HG03066 (cell line): Measurements from ENCODE around the gene VEGFD.
A peak's percentile ranks its signal among the peaks of the same experiment; 100 is the strongest.

Source experiments
- ATAC-seq: cut with Tn5 transposase; IDR thresholded peaks from one replicate; pipeline ENCODE4 v1.9.1; 2021; ENCODE audit warnings: low read depth; ENCODE audit not compliant: unreplicated experiment

The VEGFD gene

DNA sequence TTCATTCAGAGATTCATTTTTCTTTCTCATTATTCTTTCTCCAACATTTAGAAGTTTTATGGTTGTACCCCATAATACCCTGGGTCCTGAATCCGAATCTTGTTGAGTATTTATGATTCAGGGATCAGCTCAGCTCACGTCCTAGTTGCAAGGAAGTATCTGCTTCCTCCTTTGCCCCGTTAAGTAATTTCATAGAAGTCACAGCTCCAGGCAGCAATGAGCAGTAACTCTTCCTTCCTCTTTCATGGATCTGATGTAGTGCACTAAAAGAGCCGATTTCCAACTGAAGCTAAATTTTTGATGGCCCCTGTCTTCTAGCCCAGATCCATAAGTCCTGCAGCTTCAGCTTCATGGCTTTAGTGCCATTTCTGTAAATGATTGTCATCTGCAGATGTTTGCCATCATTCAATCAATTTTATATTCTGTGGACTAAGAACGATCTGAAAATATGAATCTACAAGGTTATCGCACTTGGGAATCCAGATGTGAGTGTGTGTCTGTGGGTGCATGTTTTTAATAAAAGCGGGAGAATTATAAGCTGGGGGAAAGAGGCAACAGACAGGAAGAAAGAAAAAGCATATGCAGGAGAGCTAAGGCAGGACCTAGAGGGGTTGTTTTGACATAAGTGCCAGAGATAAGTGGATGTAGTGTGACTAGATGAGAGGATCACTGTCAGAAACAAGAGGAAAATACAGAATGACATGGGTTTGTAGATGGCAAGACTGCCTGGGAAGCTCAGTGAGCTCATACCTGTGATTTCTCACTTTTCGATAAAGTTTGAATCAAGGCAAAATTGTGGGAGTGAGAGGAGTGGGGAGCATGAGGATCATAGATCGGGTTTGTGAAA is 17.5 kb downstream of the VEGFD start:
- ATAC-seq, result no peak

DNA sequence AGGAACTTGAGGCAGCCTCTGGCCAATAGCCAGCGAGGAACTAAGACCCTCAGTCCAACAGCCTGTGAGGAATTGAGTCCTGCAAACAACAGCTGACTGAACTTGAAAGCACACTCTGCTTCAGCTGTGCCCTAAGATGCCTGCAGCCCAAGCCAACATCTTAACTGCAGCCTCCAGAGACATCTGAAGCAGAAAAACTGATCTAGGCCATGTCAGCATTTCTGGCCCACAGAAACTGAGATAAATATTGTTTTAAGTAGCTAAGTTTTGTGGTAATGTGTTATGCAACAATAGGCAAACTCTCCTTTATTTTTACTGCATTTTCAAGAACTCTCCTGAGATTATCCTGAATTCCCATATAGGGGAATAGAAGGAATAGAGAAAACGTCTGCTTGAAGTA is 24.5 kb downstream of the VEGFD start:
- ATAC-seq, result no peak

DNA sequence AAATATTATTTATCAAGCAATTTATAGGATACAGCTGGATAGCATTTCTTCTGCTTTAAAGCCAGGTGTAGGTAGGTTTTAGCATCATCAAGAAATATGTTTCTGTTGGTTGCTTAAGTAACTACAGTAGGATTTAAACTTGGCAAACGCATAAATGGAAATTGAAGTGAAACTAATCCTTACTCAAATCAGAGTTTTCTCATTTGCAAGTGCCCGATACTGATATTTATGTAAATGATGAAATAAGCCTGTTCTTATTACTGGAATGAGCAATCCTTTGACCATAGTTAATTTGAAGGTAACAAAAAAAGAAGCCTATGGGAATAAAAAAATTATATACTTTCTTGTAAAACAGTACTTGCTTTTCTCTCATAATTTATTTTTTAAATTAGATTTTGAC is 25.7 kb downstream of the VEGFD start:
- no peak for ATAC-seq

GRCh38 chrX:15356444-15356843 is 27.8 kb downstream of the VEGFD start:
- ATAC-seq, result no peak

DNA sequence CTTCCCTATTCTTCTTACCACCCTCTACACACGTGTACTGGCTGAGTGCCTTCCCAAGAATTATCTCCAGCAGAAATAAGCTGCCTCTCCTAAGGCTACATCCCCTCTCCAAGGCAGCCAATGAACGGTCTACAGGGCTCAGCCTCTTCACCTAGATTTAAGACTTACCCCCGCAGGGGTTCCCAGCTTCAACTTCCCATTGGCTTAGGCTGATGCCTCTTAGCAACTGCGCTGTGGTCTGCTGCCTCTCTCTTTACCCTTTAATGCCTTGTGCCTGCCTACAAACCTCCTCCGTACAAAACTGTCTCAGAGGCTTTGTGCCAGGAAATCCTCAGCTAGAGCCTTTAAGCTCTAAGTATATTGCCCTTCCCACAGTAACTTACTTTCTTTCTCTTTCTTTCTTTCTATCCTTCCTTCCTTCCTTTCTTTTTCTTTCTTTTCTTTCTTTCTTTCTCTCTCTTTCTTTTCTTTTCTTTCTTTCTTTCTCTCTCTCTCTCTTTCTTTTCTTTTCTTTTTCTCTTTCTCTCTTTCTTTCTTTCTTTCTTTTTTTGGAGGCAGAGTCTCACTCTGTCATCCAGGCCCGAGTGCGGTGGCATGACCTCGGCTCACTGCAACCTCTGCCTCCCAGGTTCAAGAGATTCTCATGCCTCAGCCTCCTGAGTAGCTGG is 33.8 kb downstream of the VEGFD start:
- ATAC-seq, result no peak

DNA sequence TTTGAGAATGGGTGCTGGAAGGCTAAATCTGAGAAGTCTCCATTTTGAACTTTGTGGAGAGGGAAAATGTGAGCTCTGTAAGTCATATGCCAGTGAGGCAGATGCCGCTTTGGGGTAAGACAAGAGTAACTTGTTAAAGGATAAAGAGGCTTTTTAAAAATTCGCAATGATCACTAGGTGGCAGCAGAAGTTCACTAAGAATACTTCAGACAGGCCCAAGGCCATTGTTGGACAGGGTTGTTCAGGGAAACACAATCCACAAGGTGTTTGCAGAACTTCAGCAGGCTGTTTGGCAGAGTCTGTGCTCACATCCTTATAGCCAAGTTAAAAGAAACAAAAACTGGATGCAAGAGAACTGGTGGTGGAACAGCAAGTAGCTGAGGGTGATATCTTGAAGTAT is 35.2 kb downstream of the VEGFD start:
- ATAC-seq, result no peak

GRCh38 chrX:15345976-15346375 is 38.2 kb downstream of the VEGFD start:
- ATAC-seq, result no peak

DNA sequence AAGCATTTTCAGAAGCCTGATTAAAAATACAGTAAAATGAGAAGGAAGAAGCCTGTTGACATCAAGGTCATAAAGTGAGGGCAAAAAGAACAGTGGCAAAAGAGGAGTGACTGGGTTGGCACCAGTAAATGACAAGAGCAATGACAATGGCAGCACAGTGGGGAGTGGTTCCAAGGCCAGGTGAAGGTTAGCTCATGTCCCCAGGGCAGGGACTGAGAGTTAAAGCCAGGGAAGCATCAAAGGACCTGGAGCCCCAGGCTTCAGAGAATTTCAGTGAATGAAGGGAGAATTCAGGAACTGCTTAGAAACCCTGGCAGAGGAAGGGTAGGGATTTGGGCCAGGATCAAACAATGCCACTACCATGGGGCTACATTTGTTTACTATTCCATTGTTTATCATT is 40.1 kb downstream of the VEGFD start:
- ATAC-seq, result no peak

DNA sequence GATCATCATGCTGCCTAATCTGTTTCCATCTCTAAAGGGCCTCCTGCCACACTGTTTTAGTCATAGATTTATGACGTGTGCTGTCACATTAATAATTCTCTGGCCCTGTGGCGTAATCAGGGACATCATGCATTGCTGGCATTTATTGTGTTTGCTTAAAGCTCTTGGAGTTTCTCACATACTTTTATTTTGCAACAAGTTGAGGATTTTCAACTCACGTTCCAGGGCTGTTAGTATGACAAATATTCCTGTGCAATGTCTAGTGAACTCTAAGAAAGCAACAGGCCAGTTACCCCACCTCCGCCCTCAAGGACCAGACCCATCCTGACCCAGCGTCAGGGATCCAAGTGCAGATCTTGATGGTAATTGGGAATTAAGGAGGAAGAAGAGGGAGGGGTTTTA is 41.1 kb downstream of the VEGFD start:
- no peak for ATAC-seq

DNA sequence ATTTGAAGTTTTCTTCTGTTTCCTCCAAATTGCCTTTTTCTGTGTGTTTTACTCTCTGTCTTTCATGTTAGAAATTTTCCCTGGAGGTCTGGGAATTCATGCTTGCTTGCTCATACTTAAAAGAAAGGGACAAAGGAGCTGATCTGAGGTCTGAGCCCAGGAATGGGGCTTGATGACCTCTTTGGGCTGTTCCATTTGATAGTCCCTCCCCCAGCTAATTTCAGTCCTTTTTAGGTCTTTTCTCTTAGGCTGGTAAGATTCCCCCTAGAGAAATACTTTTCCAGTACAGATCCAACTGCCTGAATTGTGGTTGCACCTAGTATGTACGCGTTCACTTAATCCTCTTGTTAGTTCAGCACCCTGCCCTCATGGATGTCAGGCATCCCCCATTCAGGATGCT is 43.3 kb downstream of the VEGFD start:
- no peak for ATAC-seq

GRCh38 chrX:15336023-15336413 is 48.2 kb downstream of the VEGFD start:
- ATAC-seq, result no peak

GRCh38 chrX:15335135-15336022 is 48.8 kb downstream of the VEGFD start, which contains the start of gene PIGA:
Gene PIGA (minus strand): TSS chrX:15335523. CDS start chrX:15331930, 3,593 bp downstream.
- ATAC-seq, result peak; percentile 98

- no peak for ATAC-seq
Observed at GRCh38 chrX:15334561-15334960, 49.7 kb downstream of the VEGFD start.

DNA sequence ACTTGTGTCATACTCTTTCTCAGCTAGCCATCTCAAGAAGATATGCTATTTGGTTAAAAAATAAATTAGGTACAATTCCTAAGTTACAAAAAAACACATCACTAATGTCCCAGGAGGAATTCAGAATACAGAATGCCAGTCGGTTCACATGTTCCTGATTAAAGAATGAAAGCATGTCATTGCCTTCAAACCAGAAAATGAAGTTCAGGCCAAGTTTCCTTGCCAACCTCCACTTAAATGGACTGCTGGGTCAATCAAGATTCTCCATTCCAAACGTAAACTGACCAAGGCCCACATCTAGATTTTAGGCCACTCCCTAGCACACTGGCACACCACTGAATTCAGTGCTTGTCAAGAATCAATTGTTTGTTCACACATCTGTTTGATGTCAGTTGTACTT is 55.4 kb downstream of the VEGFD start:
- no peak for ATAC-seq

DNA sequence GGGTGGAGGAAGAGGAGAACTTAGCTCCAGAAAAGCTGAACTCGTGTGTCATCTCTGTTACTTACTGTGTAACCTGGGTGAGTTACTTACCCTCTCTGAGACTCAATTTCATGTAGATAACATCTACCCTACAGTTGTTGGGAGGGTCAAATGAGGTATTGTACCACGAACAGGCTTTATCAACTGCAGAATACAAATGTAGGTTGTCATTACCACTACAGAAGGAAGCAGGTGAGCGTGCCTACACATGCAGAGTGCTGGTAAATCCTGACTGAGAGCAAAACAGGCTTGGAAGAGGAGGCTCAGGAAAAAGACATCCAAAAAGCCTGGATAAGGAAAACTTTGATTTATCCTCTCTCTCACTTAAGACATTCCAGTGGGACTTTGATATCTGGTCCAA is 56.1 kb downstream of the VEGFD start:
- no peak for ATAC-seq

GRCh38 chrX:15322472-15322871 is 61.7 kb downstream of the VEGFD start:
- no peak for ATAC-seq

GRCh38 chrX:15322072-15322471 is 62.1 kb downstream of the VEGFD start:
- no peak for ATAC-seq

GRCh38 chrX:15321447-15321846 is 62.8 kb downstream of the VEGFD start:
- no peak for ATAC-seq

GRCh38 chrX:15320297-15320696 is 63.9 kb downstream of the VEGFD start:
- ATAC-seq, result no peak

DNA sequence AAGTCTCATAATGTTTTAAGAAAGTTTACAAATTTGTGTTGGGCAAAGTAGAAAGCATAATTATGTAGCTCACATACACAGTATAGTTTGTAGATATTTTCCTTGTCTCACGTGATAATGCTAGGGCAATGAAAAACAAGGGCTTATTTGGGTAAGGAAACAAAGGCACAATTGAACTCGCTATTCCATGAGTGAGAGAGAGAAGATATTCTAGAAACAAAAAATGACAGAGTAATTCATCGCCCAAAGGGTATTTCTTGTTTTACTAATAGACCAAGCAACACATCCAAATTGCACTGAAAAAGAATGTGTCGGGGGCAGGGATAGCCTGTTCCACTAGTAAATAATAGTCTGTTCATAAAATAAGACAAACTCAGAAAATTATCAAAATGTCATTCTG is 65.1 kb downstream of the VEGFD start:
- ATAC-seq, result no peak

- no peak for ATAC-seq
Observed at GRCh38 chrX:15315509-15315908, 68.7 kb downstream of the VEGFD start, which contains the start of gene ASB11. Gene ASB11 (minus strand): TSS chrX:15315640. CDS start chrX:15315605, 35 bp downstream.
